K562 (cell line): ENCODE data around the gene PLPPR1. TPM values are rescaled to one million over a fixed set of nuclear protein-coding genes. Genes with fewer than 3 reads are reported as not detected.

Experiments
- ATAC-seq: fragments of 200-7000 bp; cut with Tn5 transposase; 3 replicates; pipeline ENCODE4 v1.9.1; 2020; ENCODE audit warnings: moderate library complexity
- BruUV-seq: library from RNA; stranded (reverse); fragments of 400-500 nt; replicated peaks from 2 replicates; lab custom pipeline; 2021; lab: Mats Ljungman, UMichigan
- CTCF ChIA-PET: fragments of 300-600 bp; formaldehyde crosslinking; extraction: SDS; loops from one replicate; lab custom pipeline; 2021; ENCODE audit warnings: low intra/inter-chr PET ratio; lab: Yijun Ruan, JAX
- POLR2A ChIA-PET: fragments of 300-600, 350-650 bp; sonication (Branson Sonifier 250); formaldehyde crosslinking; extraction: SDS; loops from one replicate; lab custom pipeline; 2021; ENCODE audit warnings: antibody characterized with exemption, inconsistent platforms; lab: Yijun Ruan, JAX
- DNase-seq, 4 experiments: peaks; one replicate each; pipeline versions ENCODE4 v3.0.0 to v3.0.0-alpha.2; 2011 to 2018; ENCODE audit warnings: low spot score in 3 of 4, mixed read lengths in 3 of 4; ENCODE audit errors: extremely low read depth in 1 of 4
- FAIRE-seq: peaks from 2 replicates; lab custom pipeline; 2011; peaks lifted over from hg19 to GRCh38; lab: Jason Lieb, UNC
- H2AFZ ChIP-seq: 2 replicates; pipeline ENCODE4 v1.6.0; 2011; ENCODE audit warnings: low read depth, low read length, control low read depth, inconsistent platforms
- H3K27ac ChIP-seq: fragments of 200-600 bp; 3 replicates; pipeline ENCODE4 v1.8.0; 2011; ENCODE audit warnings: low read depth, mild to moderate bottlenecking, control low read depth, inconsistent platforms, low read length, moderate library complexity, mixed read lengths; ENCODE audit errors: extremely low read depth
- H3K27me3 ChIP-seq, 2 experiments: fragments of 300-600 bp in 1 of 2; 2 replicates in 1 of 2; 3 replicates in 1 of 2; pipeline versions ENCODE4 v1.6.0 to v1.8.0; 2011; ENCODE audit warnings: inconsistent platforms in 2 of 2, low read length in 2 of 2, mild to moderate bottlenecking in 1 of 2, mixed read lengths in 1 of 2, moderate library complexity in 1 of 2; ENCODE audit not compliant: control insufficient read depth in 2 of 2, insufficient read depth in 2 of 2
- H3K36me3 ChIP-seq: fragments of 300-600 bp; 3 replicates; pipeline ENCODE4 v1.8.0; 2011; ENCODE audit warnings: mild to moderate bottlenecking, low read length, inconsistent platforms; ENCODE audit not compliant: control insufficient read depth, insufficient read depth
- H3K4me1 ChIP-seq, 2 experiments: fragments of 200-600 bp in 1 of 2; replicated peaks in 1 of 2; 2 replicates in 1 of 2; 3 replicates in 1 of 2; pipeline versions ENCODE4 v1.5.1 to v1.8.0; 2011; ENCODE audit warnings: inconsistent platforms in 2 of 2, low read length in 2 of 2, mild to moderate bottlenecking in 1 of 2, mixed read lengths in 1 of 2, moderate library complexity in 1 of 2; ENCODE audit not compliant: control insufficient read depth in 2 of 2, insufficient read depth in 2 of 2
- H3K4me2 ChIP-seq: 2 replicates; pipeline ENCODE4 v1.6.1; 2011; ENCODE audit warnings: low read length, control low read depth, inconsistent platforms, mixed read lengths; ENCODE audit not compliant: insufficient read depth
- H3K4me3 ChIP-seq: fragments of 200-600 bp; sonication (generic), shearing (Covaris generic); 2 replicates; pipeline ENCODE4 v1.5.1; 2016; ENCODE audit warnings: control low read depth, inconsistent platforms
- H3K79me2 ChIP-seq: fragments of 200-600 bp; 3 replicates; pipeline ENCODE4 v1.8.0; 2011; ENCODE audit warnings: low read length, inconsistent platforms; ENCODE audit not compliant: control insufficient read depth, insufficient read depth
- H3K9ac ChIP-seq, 2 experiments: 2 replicates each; pipeline versions ENCODE4 v1.6.0 to v1.6.1; 2011; ENCODE audit warnings: low read depth in 2 of 2, low read length in 2 of 2, control low read depth in 1 of 2, inconsistent platforms in 1 of 2, mild to moderate bottlenecking in 1 of 2, mixed read lengths in 1 of 2; ENCODE audit not compliant: insufficient read depth in 1 of 2
- H3K9me1 ChIP-seq: one replicate; pipeline ENCODE4 v1.6.0; 2011; ENCODE audit warnings: inconsistent platforms, mild to moderate bottlenecking, low read length, moderate library complexity; ENCODE audit not compliant: control insufficient read depth, insufficient read depth
- H3K9me3 ChIP-seq: replicated peaks from 2 replicates; pipeline ENCODE4 v1.5.1; 2011; ENCODE audit warnings: low read depth, low read length, inconsistent platforms; ENCODE audit not compliant: control insufficient read depth, insufficient read depth
- H4K20me1 ChIP-seq: replicated peaks from 2 replicates; pipeline ENCODE4 v1.6.1; 2011; ENCODE audit warnings: low read length, inconsistent platforms, mixed read lengths; ENCODE audit not compliant: control insufficient read depth, insufficient read depth
- FOXM1 ChIP-seq, 2 experiments: fragments of 450-650 bp in 1 of 2; sonication (generic) in 1 of 2; formaldehyde crosslinking in 1 of 2; IDR thresholded peaks; 2 replicates each; pipeline versions ENCODE4 v1.6.1 to v1.9.0; 2017 to 2022; ENCODE audit warnings: low read depth in 2 of 2, mild to moderate bottlenecking in 2 of 2, missing genetic modification reagents in 1 of 2, moderate library complexity in 1 of 2
- FUS ChIP-seq: fragments of 200-400 bp; formaldehyde crosslinking; optimal IDR thresholded peaks from 2 replicates; pipeline ENCODE3; 2017; ENCODE audit warnings: low read depth, low read length
- NFXL1 ChIP-seq: fragments of 450-650 bp; formaldehyde crosslinking; IDR thresholded peaks from 2 replicates; pipeline ENCODE4 v1.4.0; 2021; ENCODE audit warnings: mild to moderate bottlenecking
- OTX1 ChIP-seq: fragments of 450-650 bp; formaldehyde crosslinking; IDR thresholded peaks from 2 replicates; pipeline ENCODE4 v1.4.0; 2022; ENCODE audit warnings: mild to moderate bottlenecking
- ZBTB49 ChIP-seq: sonication (generic); formaldehyde crosslinking; IDR thresholded peaks from 2 replicates; pipeline ENCODE4 v1.8.0; 2022; ENCODE audit warnings: missing genetic modification reagents, mild to moderate bottlenecking, borderline replicate concordance
- ZNF75A ChIP-seq: fragments of 450-650 bp; formaldehyde crosslinking; IDR thresholded peaks from 2 replicates; pipeline ENCODE4 v1.4.0; 2020; ENCODE audit warnings: mild to moderate bottlenecking
- in situ Hi-C: fragments of 300-500 bp; cut with MboI; formaldehyde crosslinking; loops from 4 replicates; pipeline ENCODE4 v1.15.0; 2018; ENCODE audit warnings: inconsistent platforms, mixed read lengths
- intact Hi-C: fragments of 100-400 bp; cut with micrococcal nuclease; formaldehyde crosslinking; loops from 2 replicates; pipeline ENCODE4 v1.14.2; 2022
- polyA plus RNA-seq, 8 experiments: library from polyadenylated mRNA; depleted of rRNA in 4 of 8; stranded (reverse) in 5 of 8; unstranded in 3 of 8; fragments of >200 nt; fragmentation: Nextera tagmentation in 2 of 8; fragmentation: Illumina TruSeq in 1 of 8; extraction: Ambion mirVana in 2 of 8; extraction: Trizol in 1 of 8; gene quantifications; 2 replicates each; pipeline versions ENCODE4 v1.2.1 to v1.2.3, GENCODE V29; 2011 to 2014; ENCODE audit warnings: inconsistent platforms in 1 of 8, missing spikeins in 1 of 8
- total RNA-seq, 7 experiments: library from RNA; depleted of rRNA in 6 of 7; stranded (reverse); fragments of >200 nt in 6 of 7; fragmentation: Illumina TruSeq in 2 of 7; extraction: Trizol in 2 of 7; gene quantifications; 2 replicates each; pipeline versions ENCODE4 v1.2.1 to v1.2.3, GENCODE V29; 2011 to 2021; ENCODE audit warnings: low replicate concordance in 1 of 7
- TF ChIP-seq, protein P1 (sequence below), 2 experiments: fragments of 450-650 bp; formaldehyde crosslinking in 1 of 2; IDR thresholded peaks; 2 replicates each; pipeline versions ENCODE4 v1.4.0 to v1.6.1; 2014 to 2020; ENCODE audit warnings: mild to moderate bottlenecking in 2 of 2, borderline replicate concordance in 1 of 2, low read depth in 1 of 2

PLPPR1 gene
- total and polyA plus RNA-seq, 9 of the 15 experiments (the other 6 are each of a cell fraction or from before 2014, with no cell fraction given), result not detected

DNA sequence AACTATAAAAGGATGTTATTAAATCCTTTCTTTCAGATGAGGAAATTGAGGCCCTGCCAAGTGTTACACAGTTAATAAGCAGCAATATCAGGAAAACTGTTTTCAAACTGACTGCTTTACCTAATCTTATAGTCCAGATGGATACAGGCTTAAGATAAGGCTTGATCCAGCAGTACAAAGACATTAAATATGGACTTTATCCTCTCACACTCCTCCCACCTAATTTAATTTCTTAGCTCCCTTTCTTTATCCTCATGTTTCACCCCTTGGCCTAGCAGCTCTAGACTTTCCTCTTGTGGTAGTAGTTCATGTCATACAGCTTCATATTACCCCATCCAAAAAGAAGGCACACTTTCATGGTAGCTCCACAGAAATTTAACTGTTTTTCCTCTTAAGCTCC, 191.8 kb downstream of the PLPPR1 start:
- Histone ChIP-seq H3K9ac (no peak overlapping the region), H2AFZ (no peak overlapping the region), H3K36me3 (no peaks in the 10 kb centered on the region), H3K27me3 (no peaks in the 10 kb centered on the region), H3K9me1 (no peaks in the 10 kb centered on the region), H3K79me2 (no peaks in the 10 kb centered on the region), H3K27ac (no peak overlapping the region), H3K9me3 (no peaks in the 10 kb centered on the region), H3K4me3 (no peak overlapping the region), H3K4me2 (no peak overlapping the region), H3K4me1 (no peaks in the 10 kb centered on the region), H4K20me1 (no peaks in the 10 kb centered on the region)
- ATAC-seq (no peak), FAIRE-seq (no peak), DNase-seq (no peak)
- no TSS peak for BruUV-seq
- CTCF ChIA-PET, result no interaction called here
- POLR2A ChIA-PET, result no interaction called here
- intact Hi-C loops, result loop anchor here (5.0 kb wide), 1 partner anchor 503 kb away; no protein-coding TSS in a partner anchor
- in situ Hi-C loops, result no loop called here
- TF ChIP-seq NFXL1 (CRISPR knock-in tag) (no peak), ZNF75A (no peak), ZBTB49 (no peak), FUS (no peak), OTX1 (no peak), FOXM1 (IDR thresholded peaks at IDR 0.05; ENCODE audit: low read depth) (no peak), FOXM1 (CRISPR knock-in tag; IDR thresholded peaks at IDR 0.05; ENCODE audit: low read depth) (no peak)
- TF ChIP-seq, protein P1, sequence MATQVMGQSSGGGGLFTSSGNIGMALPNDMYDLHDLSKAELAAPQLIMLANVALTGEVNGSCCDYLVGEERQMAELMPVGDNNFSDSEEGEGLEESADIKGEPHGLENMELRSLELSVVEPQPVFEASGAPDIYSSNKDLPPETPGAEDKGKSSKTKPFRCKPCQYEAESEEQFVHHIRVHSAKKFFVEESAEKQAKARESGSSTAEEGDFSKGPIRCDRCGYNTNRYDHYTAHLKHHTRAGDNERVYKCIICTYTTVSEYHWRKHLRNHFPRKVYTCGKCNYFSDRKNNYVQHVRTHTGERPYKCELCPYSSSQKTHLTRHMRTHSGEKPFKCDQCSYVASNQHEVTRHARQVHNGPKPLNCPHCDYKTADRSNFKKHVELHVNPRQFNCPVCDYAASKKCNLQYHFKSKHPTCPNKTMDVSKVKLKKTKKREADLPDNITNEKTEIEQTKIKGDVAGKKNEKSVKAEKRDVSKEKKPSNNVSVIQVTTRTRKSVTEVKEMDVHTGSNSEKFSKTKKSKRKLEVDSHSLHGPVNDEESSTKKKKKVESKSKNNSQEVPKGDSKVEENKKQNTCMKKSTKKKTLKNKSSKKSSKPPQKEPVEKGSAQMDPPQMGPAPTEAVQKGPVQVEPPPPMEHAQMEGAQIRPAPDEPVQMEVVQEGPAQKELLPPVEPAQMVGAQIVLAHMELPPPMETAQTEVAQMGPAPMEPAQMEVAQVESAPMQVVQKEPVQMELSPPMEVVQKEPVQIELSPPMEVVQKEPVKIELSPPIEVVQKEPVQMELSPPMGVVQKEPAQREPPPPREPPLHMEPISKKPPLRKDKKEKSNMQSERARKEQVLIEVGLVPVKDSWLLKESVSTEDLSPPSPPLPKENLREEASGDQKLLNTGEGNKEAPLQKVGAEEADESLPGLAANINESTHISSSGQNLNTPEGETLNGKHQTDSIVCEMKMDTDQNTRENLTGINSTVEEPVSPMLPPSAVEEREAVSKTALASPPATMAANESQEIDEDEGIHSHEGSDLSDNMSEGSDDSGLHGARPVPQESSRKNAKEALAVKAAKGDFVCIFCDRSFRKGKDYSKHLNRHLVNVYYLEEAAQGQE (IDR thresholded peaks at IDR 0.05; ENCODE audit: borderline replicate concordance), result no peak
- TF ChIP-seq, protein P1 (CRISPR knock-in tag; IDR thresholded peaks at IDR 0.05; ENCODE audit: low read depth), result no peak
